ENCODE results near the gene ZNF530. TPM values are rescaled to one million over a fixed set of nuclear protein-coding genes. Genes with fewer than 3 reads are reported as not detected.

ZNF530 gene
- total RNA-seq, 1 experiment from 2014 or later: 3.8 TPM

DNA sequence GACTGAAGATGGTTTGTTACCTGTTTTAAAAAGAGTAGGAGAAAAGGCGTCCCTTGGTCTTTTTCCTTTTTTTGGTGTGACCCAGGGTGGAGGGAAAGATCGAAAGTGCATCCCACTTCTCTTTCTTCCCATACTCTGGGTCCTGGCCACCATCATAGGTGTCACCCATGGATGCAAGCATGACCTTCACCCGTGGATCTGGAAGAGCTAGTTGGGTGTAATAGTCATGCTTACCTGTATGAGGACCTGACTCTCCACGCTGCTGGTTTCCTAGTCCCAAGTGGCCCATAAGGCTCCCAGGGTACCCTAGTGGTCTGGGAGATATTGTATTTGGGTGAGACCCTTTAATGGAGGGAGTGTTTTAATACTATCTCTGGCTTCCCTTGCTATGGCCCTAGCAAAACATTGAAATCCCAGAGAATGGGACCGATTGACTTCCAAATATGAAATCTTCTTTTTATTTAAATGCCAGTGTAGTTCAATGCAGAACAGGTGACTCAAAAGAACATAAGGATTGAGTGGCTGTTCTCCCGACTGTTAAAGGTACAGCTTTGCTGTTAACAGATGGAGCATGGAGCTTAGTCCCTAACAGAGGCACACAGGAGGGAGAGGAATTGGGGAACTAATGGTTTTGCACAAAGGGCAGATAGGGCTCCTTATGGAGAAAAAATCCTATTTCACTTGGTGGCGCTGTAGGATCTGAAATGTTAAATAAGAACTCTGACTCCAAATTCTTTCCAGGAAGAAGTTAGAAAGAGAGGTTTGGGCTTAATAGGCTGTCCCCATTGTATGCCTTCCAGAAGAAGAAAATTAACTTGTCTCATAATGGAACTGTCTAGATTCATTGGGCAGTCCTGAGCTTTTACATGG lies 33.1 kb upstream of the ZNF530 start:
- ChIA-PET RAD21 (ENCODE audit: low non-redundant PET in 1 of 2, low total read pairs in 2 of 2, uncharacterized antibody in 2 of 2, unreplicated experiment in 2 of 2) (no interaction called here), POLR2A (no interaction called here), CTCF (no interaction called here)
- Histone ChIP-seq H3K4me2 (ENCODE audit: low read length) (no peak overlapping the region), H4K20me1 (ENCODE audit: insufficient read depth) (no peaks in the 10 kb centered on the region), H3K27me3 (ENCODE audit: insufficient read depth, low read length) (no peaks in the 10 kb centered on the region), H3K9me3 (ENCODE audit: control insufficient read depth in 1 of 2, insufficient read depth in 1 of 2, low read depth in 1 of 2, low read length in 2 of 2) (peaks cover 41 to 50% of the 10 kb centered on the region in 2 experiments; a peak in 2 of 4 replicates), H3K4me3 (replicated peaks in 1 of 2; ENCODE audit: low read depth in 1 of 2, low read length in 2 of 2) (no peak overlapping the region), H3K79me2 (ENCODE audit: insufficient read depth, low read length) (no peaks in the 10 kb centered on the region), H3K36me3 (ENCODE audit: control insufficient read depth in 1 of 2, insufficient read depth in 2 of 2, low read length in 2 of 2) (no peaks in the 10 kb centered on the region), H3K9ac (ENCODE audit: low read length) (no peak overlapping the region), H3K27ac (ENCODE audit: low read depth, low read length) (no peak overlapping the region), H2AFZ (ENCODE audit: low read depth, low read length, poor library complexity, severe bottlenecking) (no peak overlapping the region), H3K9me2 (ENCODE audit: insufficient read depth) (no peaks in the 10 kb centered on the region), H3K4me1 (ENCODE audit: control insufficient read depth in 1 of 2, insufficient read depth in 2 of 2, low read length in 2 of 2) (no peaks in the 10 kb centered on the region)
- TF ChIP-seq RAD21 (IDR thresholded peaks at IDR 0.05; ENCODE audit: low read depth): 0 out of 2 replicates have a peak, but pooled peaks have one; percentile 19
- peak; percentile 98 for TF ChIP-seq CBX3 (IDR thresholded peaks at IDR 0.05; ENCODE audit: low read depth)
- no peak for TF ChIP-seq TCF7L2 (IDR thresholded peaks at IDR 0.05; ENCODE audit: borderline replicate concordance, extremely low read depth, insufficient read depth, insufficient read length)
- no peak for TF ChIP-seq ZNF274 (IDR thresholded peaks at IDR 0.05; ENCODE audit: low read depth, low read length)
- BruUV-seq (replicated peaks): no TSS peak
- ATAC-seq (no peak), DNase-seq (ENCODE audit: low read depth, low spot score) (peak; percentile 34)
- intact Hi-C loops (cut with micrococcal nuclease): no loop called here

DNA sequence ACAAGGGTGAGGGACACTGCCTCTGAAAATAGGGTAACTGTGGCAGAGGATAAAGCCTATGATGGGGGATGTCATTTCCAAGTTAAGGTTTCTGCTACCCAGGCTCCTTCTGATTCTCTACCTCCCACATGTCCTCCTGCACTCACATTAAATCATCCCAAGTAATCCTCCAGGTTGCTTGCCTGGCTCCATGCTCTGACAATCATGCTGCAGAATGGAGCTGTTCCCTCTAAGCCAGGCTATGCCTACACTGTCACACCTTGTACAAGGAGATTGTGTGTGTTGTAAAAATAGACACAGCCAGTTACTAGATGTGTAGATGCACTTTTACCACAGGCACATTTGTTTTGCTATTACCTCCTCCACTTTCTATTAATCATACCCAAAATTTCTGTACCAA lies 29.0 kb upstream of the ZNF530 start:
- intact Hi-C loops (cut with micrococcal nuclease): loop anchor here (10.0 kb wide), 1 partner anchor 136 kb away; the partner anchor contains the start of gene ZNF749

More for the DNA sequence above, 29.0 kb upstream of the ZNF530 start:
- Histone ChIP-seq H3K27me3 (ENCODE audit: insufficient read depth, low read length) (no peaks in the 10 kb centered on the region), H3K27ac (ENCODE audit: low read depth, low read length) (no peak overlapping the region), H4K20me1 (ENCODE audit: insufficient read depth) (no peaks in the 10 kb centered on the region), H3K4me1 (ENCODE audit: control insufficient read depth in 1 of 2, insufficient read depth in 2 of 2, low read length in 2 of 2) (no peaks in the 10 kb centered on the region), H3K79me2 (ENCODE audit: insufficient read depth, low read length) (no peaks in the 10 kb centered on the region), H3K4me3 (replicated peaks in 1 of 2; ENCODE audit: low read depth in 1 of 2, low read length in 2 of 2) (no peak overlapping the region), H3K36me3 (ENCODE audit: control insufficient read depth in 1 of 2, insufficient read depth in 2 of 2, low read length in 2 of 2) (peaks cover 15 to 29% of the 10 kb centered on the region in 2 experiments), H3K9ac (ENCODE audit: low read length) (no peak overlapping the region), H3K4me2 (ENCODE audit: low read length) (no peak overlapping the region), H2AFZ (ENCODE audit: low read depth, low read length, poor library complexity, severe bottlenecking) (no peak overlapping the region), H3K9me2 (ENCODE audit: insufficient read depth) (no peaks in the 10 kb centered on the region), H3K9me3 (ENCODE audit: control insufficient read depth in 1 of 2, insufficient read depth in 1 of 2, low read depth in 1 of 2, low read length in 2 of 2) (peaks cover 64 to 76% of the 10 kb centered on the region in 2 experiments; a peak in 2 of 4 replicates)
- RAD21 ChIA-PET (ENCODE audit: low non-redundant PET in 1 of 2, low total read pairs in 2 of 2, uncharacterized antibody in 2 of 2, unreplicated experiment in 2 of 2): no interaction called here
- POLR2A ChIA-PET: no interaction called here
- ATAC-seq: no peak
- BruUV-seq (replicated peaks): no TSS peak
- TF ChIP-seq TCF7L2 (IDR thresholded peaks at IDR 0.05; ENCODE audit: borderline replicate concordance, extremely low read depth, insufficient read depth, insufficient read length) (no peak), POLR2AphosphoS5 (IDR thresholded peaks at IDR 0.05; ENCODE audit: low read depth, low read length) (no peak), CEBPB (IDR thresholded peaks at IDR 0.05; ENCODE audit: low read depth) (no peak)
- no peak for DNase-seq (ENCODE audit: low read depth, low spot score)
- CTCF ChIA-PET: no interaction called here

Measured in HCT116 (cell line).